DOHH2 (cell line): ENCODE measurements around the gene SYAP1.

Source experiments
- H3F3A ChIP-seq: fragments of 200-600 bp; sonication (generic), shearing (Covaris generic); 2 replicates; pipeline ENCODE4 v1.6.0; 2016; ENCODE audit warnings: antibody characterized with exemption, mild to moderate bottlenecking; ENCODE audit not compliant: control insufficient read depth, insufficient read depth
- H3K27ac ChIP-seq: fragments of 200-600 bp; sonication (generic); 2 replicates; pipeline ENCODE4 v1.5.1; 2014; ENCODE audit warnings: low read depth, mild to moderate bottlenecking, low read length, moderate library complexity
- H3K27me3 ChIP-seq: fragments of 200-600 bp; sonication (generic); 2 replicates; pipeline ENCODE4 v1.6.1; 2014; ENCODE audit warnings: mild to moderate bottlenecking, low read length, mixed read lengths; ENCODE audit not compliant: control insufficient read depth
- H3K36me3 ChIP-seq: fragments of 200-600 bp; sonication (generic); 2 replicates; pipeline ENCODE4 v1.6.1; 2014; ENCODE audit warnings: mild to moderate bottlenecking, low read length, moderate library complexity, mixed read lengths; ENCODE audit not compliant: control insufficient read depth
- H3K4me1 ChIP-seq: fragments of 200-600 bp; sonication (generic); 2 replicates; pipeline ENCODE4 v1.6.1; 2014; ENCODE audit warnings: mild to moderate bottlenecking, low read length, mixed read lengths; ENCODE audit not compliant: control insufficient read depth
- H3K4me2 ChIP-seq: fragments of 200-600 bp; sonication (generic); 2 replicates; pipeline ENCODE4 v1.6.0; 2014; ENCODE audit warnings: mild to moderate bottlenecking, low read length, moderate library complexity
- H3K4me3 ChIP-seq: fragments of 200-600 bp; sonication (generic); 2 replicates; pipeline ENCODE4 v1.5.1; 2014; ENCODE audit warnings: mild to moderate bottlenecking, low read length, mixed read lengths
- H3K79me2 ChIP-seq: fragments of 200-600 bp; sonication (generic); 2 replicates; pipeline ENCODE4 v1.6.1; 2014; ENCODE audit warnings: mild to moderate bottlenecking, low read length, mixed read lengths; ENCODE audit not compliant: control insufficient read depth
- H3K9me2 ChIP-seq: fragments of 200-600 bp; sonication (generic); replicated peaks from 2 replicates; pipeline ENCODE4 v1.6.1; 2014; ENCODE audit warnings: mild to moderate bottlenecking, low read length, mixed read lengths; ENCODE audit not compliant: control insufficient read depth
- H3K9me3 ChIP-seq: fragments of 200-600 bp; sonication (generic); 2 replicates; pipeline ENCODE4 v1.6.1; 2014; ENCODE audit warnings: antibody characterized with exemption, low read length, mixed read lengths; ENCODE audit not compliant: control insufficient read depth, insufficient read depth
- H4K20me1 ChIP-seq: fragments of 200-600 bp; sonication (generic); 2 replicates; pipeline ENCODE4 v1.6.0; 2014; ENCODE audit warnings: low read depth, mild to moderate bottlenecking, antibody characterized with exemption, low read length, moderate library complexity; ENCODE audit not compliant: control insufficient read depth, insufficient read depth
- CTCF ChIP-seq: fragments of 200-600 bp; sonication (generic); IDR thresholded peaks from one replicate; pipeline ENCODE4 v1.5.1; 2014; ENCODE audit warnings: antibody characterized with exemption, mild to moderate bottlenecking, low read depth, low read length; ENCODE audit not compliant: poor library complexity, severe bottlenecking
- EZH2phosphoT487 ChIP-seq: fragments of 200-600 bp; sonication (generic); IDR thresholded peaks from 2 replicates; pipeline ENCODE4 v1.6.1; 2017; ENCODE audit warnings: borderline replicate concordance, mild to moderate bottlenecking, antibody characterized with exemption, low read length, moderate library complexity, mixed read lengths

Gene SYAP1

DNA sequence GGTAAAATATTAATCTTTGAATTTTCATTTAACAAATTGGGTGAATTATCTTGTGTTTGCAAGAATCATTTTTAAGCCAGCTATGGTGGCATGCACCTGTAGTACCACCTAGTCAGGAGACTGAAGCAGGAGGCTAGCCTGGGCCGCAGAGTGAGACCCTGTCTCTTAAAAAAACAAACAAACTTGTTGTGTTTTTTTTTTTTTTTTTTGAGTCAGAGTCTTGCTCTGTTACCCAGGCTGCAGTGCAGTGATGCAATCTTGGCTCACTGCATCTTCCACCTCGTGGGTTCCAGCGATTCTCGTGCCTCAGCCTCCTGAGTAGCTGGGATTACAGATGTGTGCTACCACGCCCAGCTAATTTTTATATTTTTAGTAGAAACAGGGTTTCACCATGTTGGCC lies 69.1 kb downstream of the SYAP1 start:
- TF ChIP-seq CTCF (no peak), EZH2phosphoT487 (no peak)
- Histone ChIP-seq H3K4me1 (peaks cover 21% of the 10 kb centered on the region), H3K9me2 (no peaks in the 10 kb centered on the region), H3K9me3 (no peaks in the 10 kb centered on the region), H3K27me3 (no peaks in the 10 kb centered on the region), H3F3A (no peaks in the 10 kb centered on the region), H3K79me2 (peaks cover 68% of the 10 kb centered on the region), H4K20me1 (0 out of 2 replicates have a peak, but pooled peaks cover 5% of the 10 kb centered on the region), H3K36me3 (peaks cover 42% of the 10 kb centered on the region), H3K4me2 (peak overlapping the region; percentile 79), H3K4me3 (peak overlapping the region; percentile 89; the same call in 1 of the 2 replicates), H3K27ac (no peak overlapping the region)

- Histone ChIP-seq H3K27me3 (no peaks in the 10 kb centered on the region), H3K27ac (no peak overlapping the region), H3K9me3 (no peaks in the 10 kb centered on the region), H3F3A (no peaks in the 10 kb centered on the region), H3K79me2 (peaks cover 92% of the 10 kb centered on the region), H3K4me2 (no peak overlapping the region), H3K36me3 (peaks cover 45% of the 10 kb centered on the region), H3K4me1 (no peaks in the 10 kb centered on the region), H3K4me3 (no peak overlapping the region), H4K20me1 (no peaks in the 10 kb centered on the region), H3K9me2 (no peaks in the 10 kb centered on the region)
- TF ChIP-seq CTCF (no peak), EZH2phosphoT487 (no peak)
Measured at GRCh38 chrX:16796298-16796697, 76.9 kb downstream of the SYAP1 start.

GRCh38 chrX:16797358-16797757 lies 77.9 kb downstream of the SYAP1 start:
- TF ChIP-seq CTCF (no peak), EZH2phosphoT487 (no peak)
- no peaks in the 10 kb centered on the region for H3F3A ChIP-seq
- H3K4me1 ChIP-seq: no peaks in the 10 kb centered on the region
- no peaks in the 10 kb centered on the region for H3K27me3 ChIP-seq
- H3K9me3 ChIP-seq: no peaks in the 10 kb centered on the region
- H3K9me2 ChIP-seq: no peaks in the 10 kb centered on the region
- peaks cover 37% of the 10 kb centered on the region for H3K36me3 ChIP-seq
- no peak overlapping the region for H3K4me2 ChIP-seq
- no peaks in the 10 kb centered on the region for H4K20me1 ChIP-seq
- H3K27ac ChIP-seq: no peak overlapping the region
- H3K4me3 ChIP-seq: no peak overlapping the region
- H3K79me2 ChIP-seq: peaks cover 89% of the 10 kb centered on the region
